Measurements from ENCODE around the gene CCDC9. TPM values are rescaled to one million over a fixed set of nuclear protein-coding genes. Genes with fewer than 3 reads are reported as not detected.
A peak's percentile ranks its signal among the peaks of the same experiment; 100 is the strongest.

Gene CCDC9
- total and polyA plus RNA-seq, 2 of the 13 experiments (the other 11 are each of a cell fraction or from before 2014, with no cell fraction given), result 2.9 to 6.3 TPM

DNA sequence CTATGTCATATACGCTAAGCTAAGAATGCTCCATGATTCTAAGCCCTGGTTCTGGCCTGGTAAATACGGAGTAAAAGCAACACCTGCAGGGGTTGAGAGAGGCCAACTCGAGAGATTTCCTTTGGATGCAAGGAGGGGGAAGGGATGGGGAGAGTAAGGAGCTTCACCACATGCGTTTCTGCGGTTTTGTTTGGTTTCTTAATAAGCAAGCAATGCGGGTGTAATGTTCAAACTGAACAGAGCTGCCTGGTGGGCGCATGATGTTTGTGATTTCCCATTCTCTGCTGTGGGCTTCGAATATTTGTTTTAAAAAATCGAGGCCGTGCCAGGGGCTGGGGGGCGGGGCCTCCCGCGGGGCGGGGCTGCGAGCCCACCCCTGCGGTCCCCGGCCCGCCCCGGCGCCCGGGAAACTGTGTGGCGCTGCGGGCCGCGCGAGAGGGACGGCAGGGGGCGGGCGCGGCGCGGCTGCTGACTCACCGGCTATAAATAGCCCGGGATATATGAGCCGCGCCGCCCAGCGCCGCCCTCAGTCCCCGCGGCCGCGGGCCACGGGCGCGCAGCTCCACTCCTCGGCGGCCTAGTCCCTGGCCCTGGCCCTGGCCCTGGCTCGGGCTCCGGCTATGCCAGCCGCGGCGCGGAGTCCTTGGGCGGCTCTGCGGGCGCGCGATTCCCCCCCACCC, 30.4 kb upstream of the CCDC9 start (continued):
- TF ChIP-seq, protein P1, sequence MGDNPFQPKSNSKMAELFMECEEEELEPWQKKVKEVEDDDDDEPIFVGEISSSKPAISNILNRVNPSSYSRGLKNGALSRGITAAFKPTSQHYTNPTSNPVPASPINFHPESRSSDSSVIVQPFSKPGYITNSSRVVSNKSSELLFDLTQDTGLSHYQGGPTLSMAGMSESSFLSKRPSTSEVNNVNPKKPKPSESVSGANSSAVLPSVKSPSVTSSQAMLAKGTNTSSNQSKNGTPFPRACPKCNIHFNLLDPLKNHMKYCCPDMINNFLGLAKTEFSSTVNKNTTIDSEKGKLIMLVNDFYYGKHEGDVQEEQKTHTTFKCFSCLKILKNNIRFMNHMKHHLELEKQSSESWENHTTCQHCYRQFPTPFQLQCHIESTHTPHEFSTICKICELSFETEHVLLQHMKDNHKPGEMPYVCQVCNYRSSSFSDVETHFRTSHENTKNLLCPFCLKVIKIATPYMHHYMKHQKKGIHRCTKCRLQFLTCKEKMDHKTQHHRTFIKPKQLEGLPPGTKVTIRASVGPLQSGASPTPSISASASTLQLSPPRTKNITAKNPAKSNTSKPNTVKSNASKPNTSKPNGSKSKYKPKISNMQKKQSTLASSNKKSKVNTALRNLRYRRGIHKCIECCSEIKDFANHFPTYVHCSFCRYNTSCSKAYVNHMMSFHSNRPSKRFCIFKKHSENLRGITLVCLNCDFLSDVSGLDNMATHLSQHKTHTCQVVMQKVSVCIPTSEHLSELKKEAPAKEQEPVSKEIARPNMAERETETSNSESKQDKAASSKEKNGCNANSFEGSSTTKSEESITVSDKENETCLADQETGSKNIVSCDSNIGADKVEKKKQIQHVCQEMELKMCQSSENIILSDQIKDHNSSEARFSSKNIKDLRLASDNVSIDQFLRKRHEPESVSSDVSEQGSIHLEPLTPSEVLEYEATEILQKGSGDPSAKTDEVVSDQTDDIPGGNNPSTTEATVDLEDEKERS (CRISPR knock-in tag; IDR thresholded peaks at IDR 0.05), result 0 out of 2 replicates have a peak, but pooled peaks have one; percentile 8
- TF ChIP-seq ZNF567 (CRISPR knock-in tag; IDR thresholded peaks at IDR 0.05; ENCODE audit: borderline replicate concordance), result no peak
- no peak; the same call in 1 of the 2 replicates for TF ChIP-seq ZNF180 (CRISPR knock-in tag; IDR thresholded peaks at IDR 0.05; ENCODE audit: borderline replicate concordance, low read depth)
- peak; percentile 88 for TF ChIP-seq SP4 (CRISPR knock-in tag; IDR thresholded peaks at IDR 0.05)
- peak; percentile 89 for TF ChIP-seq SALL2 (CRISPR knock-in tag; IDR thresholded peaks at IDR 0.05)
- TF ChIP-seq ZNF720 (CRISPR knock-in tag; IDR thresholded peaks at IDR 0.05), result no peak
- TF ChIP-seq FOXA1 (IDR thresholded peaks at IDR 0.05), result no peak
- TF ChIP-seq FOXA1 (CRISPR knock-in tag; IDR thresholded peaks at IDR 0.05), result no peak
- 0 out of 2 replicates have a peak, but pooled peaks have one; percentile 49 for TF ChIP-seq SAFB2 (CRISPR knock-in tag; IDR thresholded peaks at IDR 0.05; ENCODE audit: borderline replicate concordance, low read depth)
- TF ChIP-seq KLF15 (CRISPR knock-in tag; IDR thresholded peaks at IDR 0.05; ENCODE audit: borderline replicate concordance), result no peak
- TF ChIP-seq KAT7 (CRISPR knock-in tag; IDR thresholded peaks at IDR 0.05; ENCODE audit: borderline replicate concordance), result no peak
- no peak for TF ChIP-seq SP1 (IDR thresholded peaks at IDR 0.05)
- peak; percentile 81; the same call in 1 of the 2 replicates for TF ChIP-seq SP1 (CRISPR knock-in tag; IDR thresholded peaks at IDR 0.05)
- TF ChIP-seq, protein P2, sequence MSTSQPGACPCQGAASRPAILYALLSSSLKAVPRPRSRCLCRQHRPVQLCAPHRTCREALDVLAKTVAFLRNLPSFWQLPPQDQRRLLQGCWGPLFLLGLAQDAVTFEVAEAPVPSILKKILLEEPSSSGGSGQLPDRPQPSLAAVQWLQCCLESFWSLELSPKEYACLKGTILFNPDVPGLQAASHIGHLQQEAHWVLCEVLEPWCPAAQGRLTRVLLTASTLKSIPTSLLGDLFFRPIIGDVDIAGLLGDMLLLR (CRISPR knock-in tag; IDR thresholded peaks at IDR 0.05), result peak; percentile 69; the same call in 1 of the 2 replicates
- no peak for TF ChIP-seq CCAR2 (optimal IDR thresholded peaks at IDR 0.05; ENCODE audit: low read depth, low read length)
- TF ChIP-seq EEA1 (CRISPR knock-in tag; IDR thresholded peaks at IDR 0.05; ENCODE audit: borderline replicate concordance), result 0 out of 2 replicates have a peak, but pooled peaks have one; percentile 53
- TF ChIP-seq ZBTB20 (CRISPR knock-in tag; IDR thresholded peaks at IDR 0.05; ENCODE audit: borderline replicate concordance, low read depth), result no peak
- TF ChIP-seq ZNF138 (CRISPR knock-in tag; IDR thresholded peaks at IDR 0.05; ENCODE audit: low read depth), result 0 out of 2 replicates have a peak, but pooled peaks have one; percentile 43
- TF ChIP-seq, protein P3, sequence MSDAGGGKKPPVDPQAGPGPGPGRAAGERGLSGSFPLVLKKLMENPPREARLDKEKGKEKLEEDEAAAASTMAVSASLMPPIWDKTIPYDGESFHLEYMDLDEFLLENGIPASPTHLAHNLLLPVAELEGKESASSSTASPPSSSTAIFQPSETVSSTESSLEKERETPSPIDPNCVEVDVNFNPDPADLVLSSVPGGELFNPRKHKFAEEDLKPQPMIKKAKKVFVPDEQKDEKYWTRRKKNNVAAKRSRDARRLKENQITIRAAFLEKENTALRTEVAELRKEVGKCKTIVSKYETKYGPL (CRISPR knock-in tag; IDR thresholded peaks at IDR 0.05), result peak; percentile 25; the same call in 1 of the 2 replicates
- TF ChIP-seq, protein P4, sequence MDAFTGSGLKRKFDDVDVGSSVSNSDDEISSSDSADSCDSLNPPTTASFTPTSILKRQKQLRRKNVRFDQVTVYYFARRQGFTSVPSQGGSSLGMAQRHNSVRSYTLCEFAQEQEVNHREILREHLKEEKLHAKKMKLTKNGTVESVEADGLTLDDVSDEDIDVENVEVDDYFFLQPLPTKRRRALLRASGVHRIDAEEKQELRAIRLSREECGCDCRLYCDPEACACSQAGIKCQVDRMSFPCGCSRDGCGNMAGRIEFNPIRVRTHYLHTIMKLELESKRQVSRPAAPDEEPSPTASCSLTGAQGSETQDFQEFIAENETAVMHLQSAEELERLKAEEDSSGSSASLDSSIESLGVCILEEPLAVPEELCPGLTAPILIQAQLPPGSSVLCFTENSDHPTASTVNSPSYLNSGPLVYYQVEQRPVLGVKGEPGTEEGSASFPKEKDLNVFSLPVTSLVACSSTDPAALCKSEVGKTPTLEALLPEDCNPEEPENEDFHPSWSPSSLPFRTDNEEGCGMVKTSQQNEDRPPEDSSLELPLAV (CRISPR knock-in tag; conservative IDR thresholded peaks at IDR 0.05; ENCODE audit: low read depth), result no peak
- TF ChIP-seq DMAP1 (CRISPR knock-in tag; IDR thresholded peaks at IDR 0.05), result no peak
- no peak for TF ChIP-seq NR3C1 (CRISPR knock-in tag; IDR thresholded peaks at IDR 0.05)
- peak; percentile 69; the same call in 1 of the 2 replicates for TF ChIP-seq ZNF746 (CRISPR knock-in tag; IDR thresholded peaks at IDR 0.05)
- no peak for TF ChIP-seq ZEB1 (IDR thresholded peaks at IDR 0.05; ENCODE audit: insufficient replicate concordance, low read depth)
